Karpas-422 (cell line): ENCODE data around the gene BCAS4. TPM values are rescaled to one million over a fixed set of nuclear protein-coding genes. Genes with fewer than 3 reads are reported as not detected.

ENCODE experiments used
- DNase-seq: peaks from one replicate; pipeline ENCODE4 v3.0.0-alpha.2; 2015
- H2AFZ ChIP-seq: fragments of 200-600 bp; sonication (generic); 2 replicates; pipeline ENCODE4 v1.6.1; 2014; ENCODE audit warnings: antibody characterized with exemption, low read length, mixed read lengths
- H3K27ac ChIP-seq: fragments of 200-600 bp; sonication (generic); 2 replicates; pipeline ENCODE4 v1.5.1; 2014; ENCODE audit warnings: mild to moderate bottlenecking, low read length, moderate library complexity
- H3K27me3 ChIP-seq: fragments of 200-600 bp; sonication (generic); 2 replicates; pipeline ENCODE4 v1.6.1; 2014; ENCODE audit warnings: low read length, mixed read lengths
- H3K36me3 ChIP-seq: fragments of 200-600 bp; sonication (generic); 2 replicates; pipeline ENCODE4 v1.6.1; 2014; ENCODE audit warnings: low read length, mixed read lengths; ENCODE audit not compliant: insufficient read depth
- H3K4me1 ChIP-seq: fragments of 200-600 bp; sonication (generic); 2 replicates; pipeline ENCODE4 v1.6.1; 2014; ENCODE audit warnings: mild to moderate bottlenecking, low read length, mixed read lengths
- H3K4me2 ChIP-seq: fragments of 200-600 bp; sonication (generic); 2 replicates; pipeline ENCODE4 v1.6.1; 2014; ENCODE audit warnings: low read length, low read depth, mild to moderate bottlenecking; ENCODE audit not compliant: poor library complexity, severe bottlenecking
- H3K4me3 ChIP-seq: fragments of 200-600 bp; sonication (generic); 2 replicates; pipeline ENCODE4 v1.5.1; 2014; ENCODE audit warnings: mild to moderate bottlenecking, antibody characterized with exemption, low read length, mixed read lengths
- H3K79me2 ChIP-seq: fragments of 200-600 bp; sonication (generic); 2 replicates; pipeline ENCODE4 v1.6.1; 2014; ENCODE audit warnings: mild to moderate bottlenecking, low read length, mixed read lengths
- H3K9ac ChIP-seq: fragments of 200-600 bp; sonication (generic); 2 replicates; pipeline ENCODE4 v1.6.0; 2014; ENCODE audit warnings: low read length
- H3K9me2 ChIP-seq: fragments of 200-600 bp; sonication (generic), shearing (Covaris generic); replicated peaks from 2 replicates; pipeline ENCODE4 v1.6.0; 2014; ENCODE audit warnings: mild to moderate bottlenecking, low read length, moderate library complexity; ENCODE audit not compliant: insufficient read depth
- H3K9me3 ChIP-seq: fragments of 300-700, 200-600 bp; sonication (generic); 2 replicates; pipeline ENCODE4 v1.6.1; 2014; ENCODE audit warnings: low read length, mixed read lengths
- H4K20me1 ChIP-seq: fragments of 200-600 bp; sonication (generic); 2 replicates; pipeline ENCODE4 v1.6.1; 2014; ENCODE audit warnings: mild to moderate bottlenecking, antibody characterized with exemption, low read length, low read depth; ENCODE audit not compliant: insufficient read depth
- total RNA-seq: library from RNA; depleted of rRNA; stranded (reverse); fragments of >200 nt; shearing (Covaris generic); gene quantifications from 2 replicates; pipeline ENCODE4 v1.2.3, GENCODE V29; 2014; ENCODE audit warnings: low replicate concordance

The BCAS4 gene
- total RNA-seq, 1 experiment from 2014 or later: 191 TPM

- Histone ChIP-seq H3K27me3 (no peaks in the 10 kb centered on the region), H3K9me3 (no peaks in the 10 kb centered on the region), H3K4me3 (no peak overlapping the region), H3K9ac (no peak overlapping the region), H3K4me2 (no peak overlapping the region), H3K9me2 (no peaks in the 10 kb centered on the region), H3K4me1 (peaks cover 73% of the 10 kb centered on the region), H3K36me3 (peaks cover 54% of the 10 kb centered on the region), H3K27ac (peak overlapping the region; percentile 75), H2AFZ (no peak overlapping the region), H4K20me1 (no peaks in the 10 kb centered on the region), H3K79me2 (peaks cover 77% of the 10 kb centered on the region)
- DNase-seq: no peak
Measured at GRCh38 chr20:50842821-50843220, 48.0 kb downstream of the BCAS4 start.

GRCh38 chr20:50843331-50844276 is 48.7 kb downstream of the BCAS4 start:
- no peaks in the 10 kb centered on the region for H3K27me3 ChIP-seq
- no peak overlapping the region for H3K9ac ChIP-seq
- peaks cover 49% of the 10 kb centered on the region for H3K36me3 ChIP-seq
- no peaks in the 10 kb centered on the region for H4K20me1 ChIP-seq
- H3K4me3 ChIP-seq: no peak overlapping the region
- peak overlapping the region; percentile 75 for H3K27ac ChIP-seq
- peaks cover 76% of the 10 kb centered on the region for H3K4me1 ChIP-seq
- H2AFZ ChIP-seq: no peak overlapping the region
- H3K9me3 ChIP-seq: no peaks in the 10 kb centered on the region
- H3K79me2 ChIP-seq: peaks cover 74% of the 10 kb centered on the region
- DNase-seq: no peak
- H3K4me2 ChIP-seq: no peak overlapping the region
- no peaks in the 10 kb centered on the region for H3K9me2 ChIP-seq

DNA sequence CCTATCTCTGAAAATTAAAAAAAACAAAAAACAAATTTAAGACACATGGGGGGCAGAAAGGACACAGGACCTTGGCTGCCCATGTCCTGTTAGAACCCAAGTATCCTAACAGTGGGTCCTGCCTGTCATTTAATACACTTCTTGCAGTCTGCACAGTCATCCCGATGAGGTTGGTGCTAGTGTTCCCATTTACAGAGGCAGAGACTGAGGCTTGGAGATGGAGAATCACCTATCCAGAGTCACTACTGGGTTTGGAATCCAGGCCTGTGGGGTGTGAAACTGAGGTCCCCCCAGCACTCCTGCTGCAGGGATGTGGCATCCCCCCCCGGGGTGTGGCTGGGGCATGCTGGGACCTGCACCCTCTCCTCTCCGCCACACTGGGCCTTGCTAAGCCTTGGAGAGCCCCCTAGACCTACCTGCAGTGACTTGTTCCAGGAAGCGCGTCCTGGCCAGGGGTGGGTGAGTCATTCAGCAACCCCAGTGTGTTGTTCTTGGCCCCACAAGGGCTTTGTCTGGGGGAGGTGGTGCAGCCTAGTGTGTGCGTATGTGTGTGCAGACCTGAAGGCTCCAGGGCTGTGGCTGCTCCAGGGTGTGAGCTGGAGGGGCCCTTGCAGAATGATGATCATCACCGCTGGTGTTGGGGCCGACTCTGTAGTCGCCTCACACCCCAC is 49.7 kb downstream of the BCAS4 start:
- Histone ChIP-seq H3K27ac (peak overlapping the region; percentile 75), H3K9ac (no peak overlapping the region; the same call in 1 of the 2 replicates), H4K20me1 (no peaks in the 10 kb centered on the region), H3K4me2 (no peak overlapping the region), H2AFZ (no peak overlapping the region), H3K79me2 (peaks cover 72% of the 10 kb centered on the region), H3K4me3 (no peak overlapping the region), H3K9me2 (no peaks in the 10 kb centered on the region), H3K27me3 (no peaks in the 10 kb centered on the region), H3K36me3 (peaks cover 51% of the 10 kb centered on the region), H3K4me1 (peaks cover 81% of the 10 kb centered on the region), H3K9me3 (no peaks in the 10 kb centered on the region)
- DNase-seq: no peak

DNA sequence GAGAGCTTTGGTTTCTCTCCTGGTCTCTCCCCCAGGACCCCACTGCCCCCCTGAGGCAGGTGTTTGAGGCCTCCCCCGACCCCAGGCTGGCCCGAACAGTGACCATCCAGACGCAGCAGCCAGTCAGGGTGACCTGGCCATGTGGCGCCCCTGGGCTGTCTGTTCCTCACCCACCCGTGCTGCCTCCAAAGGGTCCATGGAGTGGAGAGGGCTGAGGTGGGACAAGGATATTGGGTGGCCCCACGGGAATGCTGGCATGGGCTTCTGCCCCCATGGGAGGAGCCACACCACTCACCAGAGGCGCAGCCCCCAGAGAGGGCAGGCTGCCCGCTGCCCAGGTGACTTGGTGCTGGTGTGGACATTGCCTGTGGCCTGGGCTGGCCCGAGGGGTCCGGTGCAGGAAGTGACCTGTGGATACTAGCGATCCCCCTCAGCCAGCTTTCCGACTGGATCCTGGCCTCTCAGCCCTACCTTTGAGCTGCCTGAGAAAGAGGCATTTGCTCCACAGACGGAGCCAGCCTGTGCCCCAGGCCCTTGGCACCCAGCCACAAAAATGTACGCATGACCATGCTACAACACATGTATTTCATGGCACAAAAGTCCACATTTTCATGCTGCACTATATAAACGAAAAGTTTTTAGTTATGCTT is 50.8 kb downstream of the BCAS4 start:
- Histone ChIP-seq H2AFZ (no peak overlapping the region), H3K4me3 (no peak overlapping the region), H3K27me3 (no peaks in the 10 kb centered on the region), H3K9me2 (no peaks in the 10 kb centered on the region), H3K9me3 (no peaks in the 10 kb centered on the region), H3K79me2 (peaks cover 76% of the 10 kb centered on the region), H3K27ac (peak overlapping the region; percentile 75), H3K4me1 (peaks cover 92% of the 10 kb centered on the region), H3K9ac (no peak overlapping the region), H4K20me1 (no peaks in the 10 kb centered on the region), H3K36me3 (peaks cover 60% of the 10 kb centered on the region), H3K4me2 (no peak overlapping the region)
- DNase-seq: no peak

DNA sequence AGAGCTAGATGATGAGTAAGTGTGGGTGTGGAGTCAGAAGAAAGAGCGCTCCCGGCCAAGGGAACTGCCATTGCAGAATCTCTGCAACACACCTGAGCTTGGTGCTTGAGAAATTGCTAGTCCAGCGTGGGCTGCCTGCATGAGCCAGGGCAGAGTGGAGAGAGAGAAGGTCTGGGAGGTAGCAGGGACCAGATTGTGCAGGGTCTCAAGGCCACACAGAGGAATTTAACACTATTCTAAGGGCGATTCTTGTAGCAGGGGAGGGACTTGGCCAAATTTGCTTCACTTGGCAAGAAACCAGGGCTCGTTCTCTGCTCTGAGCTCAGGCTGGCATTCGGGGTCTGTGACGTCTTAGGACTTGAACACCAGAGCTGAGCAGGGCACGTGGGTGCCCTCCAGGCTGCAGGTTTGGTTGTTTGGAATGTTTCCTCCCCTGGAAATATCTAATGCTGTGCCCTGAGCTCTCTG is 53.5 kb downstream of the BCAS4 start:
- Histone ChIP-seq H3K4me2 (peak overlapping the region; percentile 6), H3K9me2 (no peaks in the 10 kb centered on the region), H3K9ac (peak overlapping the region; percentile 57), H3K9me3 (no peaks in the 10 kb centered on the region), H3K4me1 (peaks cover 73% of the 10 kb centered on the region), H2AFZ (no peak overlapping the region), H3K27me3 (no peaks in the 10 kb centered on the region), H3K27ac (peak overlapping the region; percentile 93), H3K4me3 (no peak overlapping the region), H4K20me1 (peaks cover 4% of the 10 kb centered on the region; the same call in 1 of the 2 replicates), H3K36me3 (peaks cover 45% of the 10 kb centered on the region), H3K79me2 (peaks cover 68% of the 10 kb centered on the region)
- DNase-seq: peak; percentile 63

- peak overlapping the region; percentile 57 for H3K9ac ChIP-seq
Measured at GRCh38 chr20:50848846-50849673, 54.2 kb downstream of the BCAS4 start.

DNA sequence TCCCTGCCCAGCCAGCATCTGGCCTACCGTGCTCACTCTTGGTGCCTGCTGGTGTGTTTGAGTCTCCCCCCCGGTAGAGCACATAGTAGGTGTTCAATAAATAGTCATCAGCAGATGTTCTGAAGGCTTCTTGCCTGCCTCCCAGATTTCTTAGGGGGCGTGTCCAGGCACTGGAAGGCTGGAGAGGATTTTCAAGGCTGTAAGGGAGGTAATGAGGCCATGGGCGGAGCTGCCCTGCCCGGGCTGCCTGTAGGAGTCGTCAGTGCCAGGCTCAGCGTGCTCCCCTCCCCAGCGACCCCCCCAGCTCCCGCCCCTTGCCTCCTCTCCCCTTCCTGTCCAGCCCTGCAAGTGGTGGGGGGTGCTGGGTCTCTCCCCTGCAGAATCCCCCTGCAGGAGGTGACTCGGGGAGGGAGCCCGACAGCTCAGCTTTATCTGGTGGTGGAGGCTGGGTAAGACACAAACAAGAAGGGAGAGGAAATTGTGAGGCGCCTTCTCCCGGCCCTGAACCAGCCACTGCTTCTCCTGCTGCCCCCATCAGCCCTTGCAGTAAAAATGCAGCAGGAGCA is 55.9 kb downstream of the BCAS4 start:
- H2AFZ ChIP-seq: no peak overlapping the region
- no peaks in the 10 kb centered on the region for H3K27me3 ChIP-seq
- DNase-seq: no peak
- no peaks in the 10 kb centered on the region for H3K9me2 ChIP-seq
- H3K36me3 ChIP-seq: peaks cover 36% of the 10 kb centered on the region; the same call in 1 of the 2 replicates
- peaks cover 59% of the 10 kb centered on the region for H3K79me2 ChIP-seq
- no peaks in the 10 kb centered on the region for H3K9me3 ChIP-seq
- peak overlapping the region; percentile 93 for H3K27ac ChIP-seq
- H3K4me1 ChIP-seq: peaks cover 61% of the 10 kb centered on the region
- H4K20me1 ChIP-seq: peaks cover 9% of the 10 kb centered on the region; the same call in 1 of the 2 replicates
- no peak overlapping the region; the same call in 1 of the 2 replicates for H3K9ac ChIP-seq
- H3K4me3 ChIP-seq: no peak overlapping the region
- no peak overlapping the region for H3K4me2 ChIP-seq

More at GRCh38 chr20:50848846-50849673, 54.2 kb downstream of the BCAS4 start:
- Histone ChIP-seq H3K4me1 (peaks cover 67% of the 10 kb centered on the region), H3K27me3 (no peaks in the 10 kb centered on the region), H3K79me2 (peaks cover 68% of the 10 kb centered on the region), H3K4me3 (no peak overlapping the region), H2AFZ (no peak overlapping the region), H3K27ac (peak overlapping the region; percentile 93), H3K9me3 (no peaks in the 10 kb centered on the region), H4K20me1 (peaks cover 4% of the 10 kb centered on the region; the same call in 1 of the 2 replicates), H3K36me3 (peaks cover 38% of the 10 kb centered on the region; the same call in 1 of the 2 replicates), H3K4me2 (peak overlapping the region; percentile 6), H3K9me2 (no peaks in the 10 kb centered on the region)
- DNase-seq: peak; percentile 63
